GM10248 (cell line): ENCODE measurements around the gene RENBP.

Experiments used
- CTCF ChIA-PET: fragments of 300-600 bp; sonication (Branson Sonifier 250); formaldehyde crosslinking; extraction: SDS; loops from one replicate; lab custom pipeline; 2021; ENCODE audit warnings: antibody characterized with exemption; lab: Yijun Ruan, JAX
- POLR2A ChIA-PET: fragments of 350-650 bp; sonication (Branson Sonifier 250); formaldehyde crosslinking; extraction: SDS; loops from one replicate; lab custom pipeline; 2020; ENCODE audit warnings: antibody characterized with exemption; lab: Yijun Ruan, JAX
- DNase-seq: peaks from one replicate; pipeline ENCODE4 v3.0.0; 2012; ENCODE audit errors: extremely low spot score
- CTCF ChIP-seq: IDR thresholded peaks from 2 replicates; pipeline ENCODE4 v1.5.1; 2012; ENCODE audit warnings: mild to moderate bottlenecking, low read depth; ENCODE audit errors: extremely low read depth, missing control alignments, control extremely low read depth

The RENBP gene

GRCh38 chrX:153945956-153946943 lies 1.8 kb upstream of the RENBP start:
- ChIA-PET CTCF (interaction anchor here (0.8 to 10.9 kb wide), 14 partner anchors 8 to 588 kb away, joined by 3 to 187 read pairs (median 4); partner anchors contain the start of genes ARHGAP4, HCFC1, NAA10 and PLXNB3), POLR2A (interaction anchor here (0.7 to 1.2 kb wide), 3 partner anchors 7 to 169 kb away, joined by 3 to 6 read pairs (median 3); no protein-coding TSS in a partner anchor)
- DNase-seq: no peak
- TF ChIP-seq CTCF: no peak

- ChIA-PET CTCF (interaction anchor here (1.3 to 10.9 kb wide), 4 partner anchors 18 to 182 kb away, joined by 3 to 187 read pairs (median 80); partner anchors contain the start of genes ARHGAP4, HCFC1 and PLXNB3), POLR2A (no interaction called here)
- no peak for DNase-seq
- no peak for TF ChIP-seq CTCF
Measured at GRCh38 chrX:153944800-153945150, 332 bp upstream of the RENBP start.

GRCh38 chrX:153941336-153942252 lies 2.8 kb downstream of the RENBP start:
- no peak for TF ChIP-seq CTCF
- no peak for DNase-seq
- CTCF ChIA-PET: no interaction called here
- POLR2A ChIA-PET: no interaction called here

- no peak for TF ChIP-seq CTCF
- no peak for DNase-seq
- POLR2A ChIA-PET: no interaction called here
- CTCF ChIA-PET: interaction anchor here (1.0 to 3.5 kb wide), 4 partner anchors 8 to 14 kb away, joined by 3 to 15 read pairs (median 6); partner anchors contain the start of gene ARHGAP4
Measured at GRCh38 chrX:153939573-153939972, 4.9 kb downstream of the RENBP start.

GRCh38 chrX:153938226-153938786 lies 6.1 kb downstream of the RENBP start:
- CTCF ChIA-PET: interaction anchor here (3.5 kb wide), 1 partner anchor 9 kb away, joined by 15 read pairs; no protein-coding TSS in a partner anchor
- no peak for TF ChIP-seq CTCF
- no peak for DNase-seq
- POLR2A ChIA-PET: interaction anchor here (0.8 kb wide), 1 partner anchor 9 kb away, joined by 3 read pairs; no protein-coding TSS in a partner anchor

- ChIA-PET POLR2A (no interaction called here), CTCF (interaction anchor here (3.5 kb wide), 1 partner anchor 10 kb away, joined by 15 read pairs; no protein-coding TSS in a partner anchor)
Measured at GRCh38 chrX:153937056-153937455, 7.4 kb downstream of the RENBP start.

More at GRCh38 chrX:153937056-153937455, 7.4 kb downstream of the RENBP start:
- DNase-seq: no peak
- no peak for TF ChIP-seq CTCF
